ENCODE measurements around the gene SAMD4A.

GRCh38 chr14:54809767-54810166 is 242.8 kb downstream of the SAMD4A start:
- no peak for TF ChIP-seq CTCF (IDR thresholded peaks at IDR 0.05)
- TF ChIP-seq POLR2A (IDR thresholded peaks at IDR 0.05): no peak
